NCI-H1417 treated with DMSO at 0.1 percent for 48 hours (cell line): ENCODE measurements around the gene UTS2R.

Experiments
- DNase-seq: peaks from one replicate; lab custom pipeline; 2025; lab: John Stamatoyannopoulos, UW

The UTS2R gene

GRCh38 chr17:82389379-82389778, 17.8 kb downstream of the UTS2R start:
- DNase-seq = no peak

GRCh38 chr17:82390015-82390859, 18.7 kb downstream of the UTS2R start:
- no peak for DNase-seq

GRCh38 chr17:82390860-82391435, 19.4 kb downstream of the UTS2R start:
- DNase-seq = no peak

GRCh38 chr17:82391496-82392066, 20.0 kb downstream of the UTS2R start:
- no peak for DNase-seq

GRCh38 chr17:82392209-82392920, 20.8 kb downstream of the UTS2R start:
- no peak for DNase-seq

- DNase-seq = no peak
These were observed 21.4 kb downstream of the UTS2R start for GRCh38 chr17:82392941-82393340.

- DNase-seq = no peak
These were observed 22.7 kb downstream of the UTS2R start for GRCh38 chr17:82394278-82394677.

- DNase-seq = no peak
These were observed 25.3 kb downstream of the UTS2R start for GRCh38 chr17:82396601-82397435.

GRCh38 chr17:82397449-82398335, 26.1 kb downstream of the UTS2R start:
- no peak for DNase-seq

GRCh38 chr17:82399041-82399441, 27.5 kb downstream of the UTS2R start:
- no peak for DNase-seq

GRCh38 chr17:82399601-82400101, 28.1 kb downstream of the UTS2R start:
- no peak for DNase-seq

- no peak for DNase-seq
These were observed 28.6 kb downstream of the UTS2R start for GRCh38 chr17:82400206-82400605.

GRCh38 chr17:82400830-82401229, 29.3 kb downstream of the UTS2R start:
- DNase-seq = no peak

- DNase-seq = no peak
These were observed 31.3 kb downstream of the UTS2R start for GRCh38 chr17:82402865-82403264.

GRCh38 chr17:82403662-82404660, 32.4 kb downstream of the UTS2R start:
- no peak for DNase-seq

GRCh38 chr17:82405051-82405450, 33.5 kb downstream of the UTS2R start:
- DNase-seq = no peak

GRCh38 chr17:82406131-82406671, 34.6 kb downstream of the UTS2R start:
- no peak for DNase-seq

GRCh38 chr17:82407255-82407654, 35.7 kb downstream of the UTS2R start:
- DNase-seq = no peak
